Measurements from ENCODE around the gene RAD51AP2.

DNA sequence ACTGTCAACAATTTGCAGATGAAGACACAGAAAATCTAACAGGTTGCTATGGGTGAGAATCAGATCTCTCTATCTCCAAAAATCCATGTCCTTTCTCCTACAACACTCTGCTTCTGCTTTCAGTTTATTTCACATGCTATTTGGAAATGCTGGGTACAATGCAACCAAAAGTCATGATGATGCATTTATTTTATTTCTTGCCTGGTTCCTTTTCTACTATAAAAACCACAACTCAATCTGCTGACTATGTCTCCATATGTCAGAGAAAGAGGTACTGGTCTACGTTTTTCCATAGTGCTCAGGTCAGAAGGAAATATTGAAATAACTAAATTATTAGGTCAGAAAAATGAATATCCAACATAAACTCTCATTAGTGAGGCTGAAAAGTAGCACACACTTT, 20.5 kb downstream of the RAD51AP2 start:
- no peak for TF ChIP-seq EZH2 (IDR thresholded peaks at IDR 0.05; ENCODE audit: low read length, unreplicated experiment)
- TF ChIP-seq, protein P1, sequence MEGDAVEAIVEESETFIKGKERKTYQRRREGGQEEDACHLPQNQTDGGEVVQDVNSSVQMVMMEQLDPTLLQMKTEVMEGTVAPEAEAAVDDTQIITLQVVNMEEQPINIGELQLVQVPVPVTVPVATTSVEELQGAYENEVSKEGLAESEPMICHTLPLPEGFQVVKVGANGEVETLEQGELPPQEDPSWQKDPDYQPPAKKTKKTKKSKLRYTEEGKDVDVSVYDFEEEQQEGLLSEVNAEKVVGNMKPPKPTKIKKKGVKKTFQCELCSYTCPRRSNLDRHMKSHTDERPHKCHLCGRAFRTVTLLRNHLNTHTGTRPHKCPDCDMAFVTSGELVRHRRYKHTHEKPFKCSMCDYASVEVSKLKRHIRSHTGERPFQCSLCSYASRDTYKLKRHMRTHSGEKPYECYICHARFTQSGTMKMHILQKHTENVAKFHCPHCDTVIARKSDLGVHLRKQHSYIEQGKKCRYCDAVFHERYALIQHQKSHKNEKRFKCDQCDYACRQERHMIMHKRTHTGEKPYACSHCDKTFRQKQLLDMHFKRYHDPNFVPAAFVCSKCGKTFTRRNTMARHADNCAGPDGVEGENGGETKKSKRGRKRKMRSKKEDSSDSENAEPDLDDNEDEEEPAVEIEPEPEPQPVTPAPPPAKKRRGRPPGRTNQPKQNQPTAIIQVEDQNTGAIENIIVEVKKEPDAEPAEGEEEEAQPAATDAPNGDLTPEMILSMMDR (conservative IDR thresholded peaks at IDR 0.05; ENCODE audit: low read depth, low read length), result no peak

Measured in PC-3 (cell line).